OCI-LY3 (cell line): ENCODE data around the gene REXO4.

Source experiments
- EZH2phosphoT487 ChIP-seq: fragments of 200-600 bp; shearing (Covaris generic); IDR thresholded peaks from 2 replicates; pipeline ENCODE4 v1.6.1; 2018; ENCODE audit warnings: antibody characterized with exemption, mixed run types, low read depth
- TF ChIP-seq, protein P1 (sequence below): fragments of 200-600, 300-600 bp; sonication (generic); IDR thresholded peaks from 2 replicates; pipeline ENCODE4 v1.5.1; 2014; ENCODE audit warnings: antibody characterized with exemption, low read length, low read depth

DNA sequence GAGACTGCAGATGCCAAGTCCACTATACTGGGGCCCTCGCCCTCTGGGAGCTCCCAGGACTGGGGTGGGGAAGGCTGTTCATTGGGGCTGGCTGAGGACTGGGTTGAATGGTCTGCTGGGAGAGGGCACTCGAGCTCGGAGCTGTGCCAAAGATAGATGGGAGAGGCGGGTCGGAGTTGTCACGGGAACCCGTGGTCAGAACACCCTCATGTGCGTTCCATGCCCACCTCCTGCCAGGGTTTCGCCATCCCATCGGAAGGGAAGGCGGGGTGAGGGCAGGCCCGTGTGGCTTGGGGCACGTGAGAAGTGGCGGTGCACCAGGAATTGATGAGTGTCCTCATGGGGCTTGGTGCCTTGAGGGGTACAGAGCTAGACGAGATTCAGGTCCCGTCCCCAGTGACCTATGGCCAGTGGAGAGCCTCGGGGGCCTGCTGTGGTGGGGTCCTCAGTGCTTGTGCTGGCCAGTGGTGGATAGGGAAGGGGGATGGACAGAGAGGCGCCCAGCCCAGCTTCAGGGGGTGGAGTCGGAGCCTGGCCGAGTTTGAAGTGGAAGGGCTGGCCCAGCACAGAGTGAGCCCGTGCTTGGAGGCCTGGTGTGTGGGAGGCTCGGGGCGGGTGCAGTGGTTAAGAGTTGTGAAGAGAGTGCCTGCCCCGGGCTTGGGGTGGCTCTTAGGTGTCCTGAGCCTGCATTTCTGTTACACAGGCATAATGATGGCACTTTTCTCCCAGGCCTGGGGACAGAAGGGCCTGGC is 46.2 kb upstream of the REXO4 start:
- TF ChIP-seq, protein P1, sequence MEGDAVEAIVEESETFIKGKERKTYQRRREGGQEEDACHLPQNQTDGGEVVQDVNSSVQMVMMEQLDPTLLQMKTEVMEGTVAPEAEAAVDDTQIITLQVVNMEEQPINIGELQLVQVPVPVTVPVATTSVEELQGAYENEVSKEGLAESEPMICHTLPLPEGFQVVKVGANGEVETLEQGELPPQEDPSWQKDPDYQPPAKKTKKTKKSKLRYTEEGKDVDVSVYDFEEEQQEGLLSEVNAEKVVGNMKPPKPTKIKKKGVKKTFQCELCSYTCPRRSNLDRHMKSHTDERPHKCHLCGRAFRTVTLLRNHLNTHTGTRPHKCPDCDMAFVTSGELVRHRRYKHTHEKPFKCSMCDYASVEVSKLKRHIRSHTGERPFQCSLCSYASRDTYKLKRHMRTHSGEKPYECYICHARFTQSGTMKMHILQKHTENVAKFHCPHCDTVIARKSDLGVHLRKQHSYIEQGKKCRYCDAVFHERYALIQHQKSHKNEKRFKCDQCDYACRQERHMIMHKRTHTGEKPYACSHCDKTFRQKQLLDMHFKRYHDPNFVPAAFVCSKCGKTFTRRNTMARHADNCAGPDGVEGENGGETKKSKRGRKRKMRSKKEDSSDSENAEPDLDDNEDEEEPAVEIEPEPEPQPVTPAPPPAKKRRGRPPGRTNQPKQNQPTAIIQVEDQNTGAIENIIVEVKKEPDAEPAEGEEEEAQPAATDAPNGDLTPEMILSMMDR = no peak
- TF ChIP-seq EZH2phosphoT487 = no peak
